ENCODE measurements around the gene KIF1C.

KIF1C gene

GRCh38 chr17:4969047-4969550, 28.7 kb upstream of the KIF1C start:
- DNase-seq = no peak

- DNase-seq = no peak
Observed at GRCh38 chr17:4969551-4970173, 28.1 kb upstream of the KIF1C start.

- DNase-seq = no peak
Observed at GRCh38 chr17:4970273-4970672, 27.5 kb upstream of the KIF1C start.

GRCh38 chr17:4971826-4972225, 25.9 kb upstream of the KIF1C start:
- no peak for DNase-seq

GRCh38 chr17:4972322-4972721, 25.4 kb upstream of the KIF1C start:
- no peak for DNase-seq

- no peak for DNase-seq
Observed at GRCh38 chr17:4972752-4973151, 25.0 kb upstream of the KIF1C start.

- no peak for DNase-seq
Observed at GRCh38 chr17:4973256-4974114, 24.3 kb upstream of the KIF1C start.

- no peak for DNase-seq
Observed at GRCh38 chr17:4974115-4974670, 23.6 kb upstream of the KIF1C start.

GRCh38 chr17:4978726-4979125, 19.0 kb upstream of the KIF1C start:
- DNase-seq = no peak

GRCh38 chr17:4980644-4981216, 17.0 kb upstream of the KIF1C start:
- DNase-seq = peak; percentile 33

- DNase-seq = no peak
Observed at GRCh38 chr17:4982305-4982704, 15.4 kb upstream of the KIF1C start.

GRCh38 chr17:4986403-4986802, 11.3 kb upstream of the KIF1C start:
- no peak for DNase-seq

- peak; percentile 85 for DNase-seq
Observed at GRCh38 chr17:4986951-4987766, 10.6 kb upstream of the KIF1C start, which contains the start of gene CAMTA2. Gene CAMTA2, minus strand, starts transcription at chr17:4987675. Its CDS starts 1,453 bp downstream, at chr17:4986222.

- no peak for DNase-seq
Observed at GRCh38 chr17:4987767-4988567, 9.8 kb upstream of the KIF1C start.

GRCh38 chr17:4994081-4994595, 3.6 kb upstream of the KIF1C start:
- DNase-seq = no peak

- peak; percentile 13 for DNase-seq
Observed at GRCh38 chr17:4998027-4998731, 429 bp downstream of the KIF1C start.

- DNase-seq = no peak
Observed at GRCh38 chr17:4998732-4999429, 1.1 kb downstream of the KIF1C start.

- no peak for DNase-seq
Observed at GRCh38 chr17:4999430-5000093, 1.8 kb downstream of the KIF1C start.

GRCh38 chr17:5000237-5000639, 2.5 kb downstream of the KIF1C start:
- DNase-seq = no peak
